ENCODE results near the gene PLA1A.
"Not testable (repeated sequence)": the region's sequence is repeated elsewhere in the genome, so short reads cannot be mapped to it uniquely, and the experiment has no call there.

PLA1A gene

GRCh38 chr3:119660474-119661440, 63.1 kb downstream of the PLA1A start, which contains the start of gene POPDC2:
Gene POPDC2, minus strand, starts transcription at chr3:119660589. Its CDS starts 166 bp downstream, at chr3:119660423.
- in situ Hi-C loops (cut with HindIII; ENCODE audit: low sequenced_read_pairs) = no loop called here

- in situ Hi-C loops (cut with HindIII; ENCODE audit: low sequenced_read_pairs) = no loop called here
Measured at GRCh38 chr3:119662604-119663373, 65.1 kb downstream of the PLA1A start.

- in situ Hi-C loops (cut with HindIII; ENCODE audit: low sequenced_read_pairs) = no loop called here
Measured at GRCh38 chr3:119663885-119664284, 66.2 kb downstream of the PLA1A start.

GRCh38 chr3:119664370-119664769, 66.7 kb downstream of the PLA1A start:
- in situ Hi-C loops (cut with HindIII; ENCODE audit: low sequenced_read_pairs) = no loop called here

DNA sequence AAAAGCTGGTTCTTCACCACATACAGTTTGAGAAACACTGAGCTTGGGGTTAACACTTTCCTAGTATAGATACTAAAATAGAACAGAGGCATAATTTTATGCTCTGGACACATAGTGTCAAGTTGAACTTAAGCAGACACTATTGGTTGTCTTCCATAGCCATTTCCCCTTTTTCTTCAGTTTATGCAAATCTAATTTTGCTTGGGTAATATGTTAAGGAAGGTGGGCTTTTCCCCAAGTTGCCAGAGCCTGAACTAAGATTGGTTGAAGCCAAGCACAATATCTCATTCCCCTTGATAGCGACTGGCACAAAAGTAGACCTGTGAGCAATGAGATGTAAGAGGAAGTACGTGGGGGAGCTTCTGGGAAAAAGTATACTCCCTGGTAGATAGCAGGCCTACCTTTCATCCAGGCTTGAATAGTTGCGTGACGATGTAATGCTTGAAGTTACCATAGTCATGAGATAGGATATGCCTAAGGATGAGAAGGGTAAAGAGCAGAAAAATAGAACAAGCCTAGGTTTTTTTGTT, 67.2 kb downstream of the PLA1A start:
- in situ Hi-C loops (cut with HindIII; ENCODE audit: low sequenced_read_pairs) = no loop called here

- in situ Hi-C loops (cut with HindIII; ENCODE audit: low sequenced_read_pairs) = no loop called here
Measured at GRCh38 chr3:119665954-119666559, 68.4 kb downstream of the PLA1A start.

GRCh38 chr3:119669906-119670570, 72.4 kb downstream of the PLA1A start:
- in situ Hi-C loops (cut with HindIII; ENCODE audit: low sequenced_read_pairs) = no loop called here

DNA sequence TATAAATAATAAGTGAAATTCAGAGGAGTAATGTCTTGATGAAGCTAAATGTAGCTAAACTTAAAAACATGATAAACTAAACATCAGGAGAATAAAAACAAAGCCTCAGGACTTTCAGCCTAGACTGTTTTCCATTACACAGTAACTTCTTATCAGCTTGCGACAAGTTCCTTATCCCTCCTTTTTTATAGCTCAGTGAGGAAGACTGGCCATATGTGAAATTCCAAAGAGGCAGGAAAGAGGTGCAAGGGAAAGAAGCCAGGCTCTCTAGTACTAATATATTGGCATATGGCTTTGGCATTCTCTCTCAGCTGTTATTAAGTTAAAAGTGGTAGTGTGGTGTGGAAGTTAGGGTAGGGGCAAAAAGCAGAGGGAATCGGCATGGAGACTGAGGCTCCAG, 75.1 kb downstream of the PLA1A start:
- in situ Hi-C loops (cut with HindIII; ENCODE audit: low sequenced_read_pairs) = no loop called here

GRCh38 chr3:119673875-119674274, 76.2 kb downstream of the PLA1A start:
- in situ Hi-C loops (cut with HindIII; ENCODE audit: low sequenced_read_pairs) = no loop called here

DNA sequence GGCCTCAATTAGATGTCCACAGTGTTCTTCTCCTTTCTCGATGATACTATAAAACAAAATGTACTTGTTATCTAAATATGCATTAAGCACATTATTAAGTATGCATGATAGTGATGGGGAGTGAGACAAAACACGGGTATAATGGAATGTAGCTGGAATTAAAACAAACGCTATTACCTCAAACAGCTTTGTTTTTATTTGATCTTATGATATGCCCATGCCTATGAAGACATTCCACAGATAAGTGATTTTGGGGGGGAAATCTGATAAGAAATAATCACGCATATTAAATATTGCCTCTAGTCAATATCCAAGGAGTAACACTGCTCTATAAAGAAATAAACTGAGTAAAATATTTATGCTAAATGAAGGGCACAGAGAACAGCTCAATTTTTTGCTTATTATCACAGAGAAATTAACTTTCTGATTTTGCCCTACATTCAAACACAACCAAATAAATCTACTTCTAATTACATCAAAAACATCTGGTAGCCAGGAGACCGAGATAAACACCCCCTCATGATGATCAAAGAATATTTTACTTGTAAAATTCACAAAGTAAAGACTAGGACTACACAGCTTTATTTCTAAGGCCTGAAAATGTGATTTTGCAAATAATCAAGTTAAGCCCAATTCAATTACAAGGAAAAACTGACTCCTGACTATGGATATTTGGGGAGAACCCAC, 77.6 kb downstream of the PLA1A start:
- in situ Hi-C loops (cut with HindIII; ENCODE audit: low sequenced_read_pairs) = no loop called here

- in situ Hi-C loops (cut with HindIII; ENCODE audit: low sequenced_read_pairs) = no loop called here
Measured at GRCh38 chr3:119676020-119676419, 78.3 kb downstream of the PLA1A start.

DNA sequence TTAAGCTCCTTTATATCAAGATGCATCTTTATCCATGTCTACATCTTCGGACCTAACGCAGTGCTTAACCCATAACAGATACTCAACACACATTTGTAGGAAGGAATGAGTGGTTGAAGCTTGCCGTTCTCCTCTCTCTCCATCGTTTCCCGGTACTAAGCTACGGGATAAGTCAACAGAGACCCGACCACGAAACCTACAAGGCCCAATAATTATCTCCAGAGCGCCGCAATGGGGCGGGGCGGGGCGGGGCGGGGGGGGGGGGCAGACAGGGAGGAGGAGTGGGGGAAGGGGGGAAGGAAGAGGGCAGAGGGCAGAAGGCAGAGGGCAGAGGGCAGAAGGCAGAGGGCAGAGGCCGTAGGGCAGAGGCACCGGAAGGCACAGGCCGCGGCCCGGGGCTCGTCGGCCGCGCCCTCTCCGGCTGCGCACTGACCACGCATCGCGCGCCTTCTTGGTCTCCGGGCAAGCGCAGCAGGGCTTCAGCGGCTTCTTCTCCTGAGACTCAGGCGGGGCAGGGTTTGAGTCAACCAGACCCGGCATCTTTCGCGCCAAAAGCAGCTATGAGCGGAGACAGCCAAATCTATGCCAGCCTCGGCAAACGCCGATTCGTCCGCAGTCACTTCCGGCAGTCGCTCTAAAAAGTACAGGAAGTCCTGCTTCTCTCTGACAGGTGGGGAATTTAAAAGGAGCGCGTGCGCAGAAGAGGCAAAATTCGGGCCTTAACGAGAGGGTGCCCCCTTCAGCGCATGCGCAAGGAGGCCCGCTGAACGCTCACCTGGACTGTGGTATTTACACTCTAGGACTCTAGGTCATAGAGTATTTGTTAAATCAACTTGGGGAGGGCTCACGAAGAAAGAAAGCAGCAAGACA, 79.3 kb downstream of the PLA1A start, which contains the start of gene COX17:
TSS of gene COX17 (minus strand) at position 636 of the 870 bp plus-strand sequence. CDS start at position 540, 96 bp downstream.
- in situ Hi-C loops (cut with HindIII; ENCODE audit: low sequenced_read_pairs) = no loop called here

DNA sequence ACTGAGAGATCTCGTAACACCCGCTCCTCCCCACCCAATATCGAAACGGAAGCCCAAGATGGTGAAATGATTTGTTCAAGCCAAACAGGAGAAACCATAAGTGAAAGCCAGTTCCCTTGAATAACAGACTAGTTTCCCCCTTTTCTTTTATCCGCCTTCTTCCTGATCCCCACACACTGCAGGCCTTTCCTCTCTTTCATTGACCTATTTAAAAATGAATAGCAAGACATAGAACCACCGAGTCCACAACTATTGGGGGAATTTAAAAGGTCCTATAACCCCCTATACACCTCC, 79.9 kb downstream of the PLA1A start:
- in situ Hi-C loops (cut with HindIII; ENCODE audit: low sequenced_read_pairs) = no loop called here

DNA sequence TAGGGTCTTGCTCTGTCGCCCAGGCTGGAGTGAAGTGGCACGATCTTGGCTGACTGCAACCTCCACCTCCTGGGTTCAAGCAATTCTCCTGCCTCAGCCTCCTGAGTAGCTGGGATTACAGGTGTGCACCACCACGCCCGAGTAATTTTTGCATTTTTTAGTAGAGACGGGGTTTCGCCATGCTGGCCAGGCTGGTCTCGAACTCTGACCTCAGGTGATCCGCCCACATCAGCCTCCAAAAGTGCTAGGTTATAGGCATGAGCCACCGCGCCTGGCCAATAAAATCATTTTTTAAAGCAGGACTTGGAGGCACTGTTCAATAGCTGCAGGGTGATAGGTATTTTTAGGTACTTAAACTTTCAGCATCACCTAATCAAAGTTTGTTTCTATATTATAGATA, 80.5 kb downstream of the PLA1A start:
- in situ Hi-C loops (cut with HindIII; ENCODE audit: low sequenced_read_pairs) = not testable (repeated sequence)

Measured in DLD1 (cell line).